DND-41 (cell line): ENCODE measurements around the gene GNAZ.

Experiments used
- ATAC-seq: fragments of 200-7000 bp; cut with Tn5 transposase; 3 replicates; pipeline ENCODE4 v1.9.1; 2021; ENCODE audit warnings: low read depth; ENCODE audit not compliant: insufficient read depth
- DNase-seq: peaks from one replicate; pipeline ENCODE4 v3.0.0-alpha.2; 2020
- H2AFZ ChIP-seq: 2 replicates; pipeline ENCODE4 v1.6.0; 2012; ENCODE audit warnings: low read depth, low read length
- H3K27ac ChIP-seq: 2 replicates; pipeline ENCODE4 v1.5.1; 2012; ENCODE audit warnings: low read length, inconsistent platforms
- H3K27me3 ChIP-seq: fragments of 200-600 bp; sonication (generic); 2 replicates; pipeline ENCODE4 v1.6.0; 2012; ENCODE audit warnings: low read length, mild to moderate bottlenecking, inconsistent platforms; ENCODE audit not compliant: insufficient read depth, poor library complexity
- H3K36me3 ChIP-seq: 2 replicates; pipeline ENCODE4 v1.5.1; 2012; ENCODE audit warnings: low read length, inconsistent platforms; ENCODE audit not compliant: insufficient read depth
- H3K4me1 ChIP-seq: 2 replicates; pipeline ENCODE4 v1.5.1; 2012; ENCODE audit warnings: mild to moderate bottlenecking, low read length; ENCODE audit not compliant: insufficient read depth
- H3K4me2 ChIP-seq: 2 replicates; pipeline ENCODE4 v1.6.0; 2012; ENCODE audit warnings: mild to moderate bottlenecking, moderate library complexity, low read length, inconsistent platforms; ENCODE audit not compliant: insufficient read depth
- H3K4me3 ChIP-seq, 2 experiments: fragments of 200-600 bp in 1 of 2; shearing (Covaris generic) in 1 of 2; 2 replicates each; pipeline ENCODE4 v1.5.1; 2012 to 2016; ENCODE audit warnings: inconsistent platforms in 2 of 2, low read length in 2 of 2, mild to moderate bottlenecking in 2 of 2, low read depth in 1 of 2, moderate library complexity in 1 of 2
- H3K79me2 ChIP-seq: 2 replicates; pipeline ENCODE4 v1.6.0; 2012; ENCODE audit warnings: low read length, inconsistent platforms; ENCODE audit not compliant: insufficient read depth
- H3K9ac ChIP-seq: 2 replicates; pipeline ENCODE4 v1.6.0; 2012; ENCODE audit warnings: low read depth, mild to moderate bottlenecking, inconsistent platforms, low read length, moderate library complexity
- H3K9me3 ChIP-seq: 2 replicates; pipeline ENCODE4 v1.5.1; 2012; ENCODE audit warnings: low read length, moderate library complexity, mild to moderate bottlenecking, inconsistent platforms; ENCODE audit not compliant: insufficient read depth, severe bottlenecking
- H4K20me1 ChIP-seq: 2 replicates; pipeline ENCODE4 v1.6.0; 2012; ENCODE audit warnings: low read length; ENCODE audit not compliant: insufficient read depth
- CTCF ChIP-seq: IDR thresholded peaks from 2 replicates; pipeline ENCODE4 v1.5.1; 2012; ENCODE audit warnings: borderline replicate concordance, low read length, moderate library complexity, mild to moderate bottlenecking; ENCODE audit not compliant: poor library complexity, severe bottlenecking; ENCODE audit errors: extremely low read depth
- EZH2 ChIP-seq: IDR thresholded peaks from 3 replicates; pipeline ENCODE4 v1.6.1; 2012; ENCODE audit warnings: borderline replicate concordance, low read depth, mild to moderate bottlenecking, moderate library complexity, low read length, inconsistent platforms; ENCODE audit not compliant: severe bottlenecking

GNAZ gene

DNA sequence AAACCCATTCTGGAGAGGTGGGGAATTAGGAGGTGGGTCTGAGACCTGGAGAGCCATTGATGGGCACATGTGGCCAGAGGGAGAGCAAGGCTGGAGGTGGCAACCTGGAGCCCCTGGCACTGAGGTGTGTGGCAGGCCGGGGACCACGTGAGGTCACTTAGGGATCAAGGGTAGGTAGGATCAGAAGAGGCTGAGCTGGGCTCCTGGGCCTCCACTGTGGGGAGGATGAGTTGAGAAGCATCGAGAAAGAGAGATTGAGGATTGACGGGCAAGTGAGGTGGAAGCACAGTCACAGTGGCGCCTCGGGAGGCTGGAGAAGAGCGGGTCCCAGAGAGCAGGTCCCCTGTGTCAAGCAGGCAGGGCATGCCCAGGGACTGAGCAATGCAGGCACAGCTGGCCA, 4.1 kb downstream of the GNAZ start:
- TF ChIP-seq EZH2: no peak
- TF ChIP-seq CTCF: no peak
- no peaks in the 10 kb centered on the region for H3K27me3 ChIP-seq
- ATAC-seq: no peak

DNA sequence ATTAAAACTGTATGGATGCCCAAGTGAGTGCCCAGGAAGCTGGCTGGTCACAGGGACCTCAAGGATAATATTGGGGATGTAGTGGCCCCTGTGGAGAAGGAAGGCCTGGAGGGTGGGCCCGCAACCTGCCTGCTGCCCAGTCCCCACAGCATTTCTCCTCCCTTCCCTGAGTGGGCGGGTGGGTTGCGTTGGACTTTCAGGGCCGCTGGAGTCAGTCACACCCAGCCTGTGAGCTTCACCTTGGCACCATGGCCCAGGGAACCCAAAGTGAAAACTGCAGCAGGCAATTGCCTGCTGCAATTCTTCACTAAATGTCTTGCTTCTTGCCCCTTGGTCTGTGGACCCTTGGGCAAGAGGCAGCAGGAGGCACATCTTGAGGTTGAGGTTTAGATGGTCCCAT, 4.7 kb downstream of the GNAZ start:
- no peaks in the 10 kb centered on the region for H3K36me3 ChIP-seq
- no peaks in the 10 kb centered on the region for H3K79me2 ChIP-seq
- no peak overlapping the region for H2AFZ ChIP-seq
- H3K9ac ChIP-seq: no peak overlapping the region
- no peak overlapping the region for H3K4me2 ChIP-seq
- H3K4me3 ChIP-seq: no peak overlapping the region
- H3K4me1 ChIP-seq: peaks cover 14% of the 10 kb centered on the region
- TF ChIP-seq EZH2 (no peak), CTCF (no peak)
- no peak overlapping the region for H3K27ac ChIP-seq
- peaks cover 7% of the 10 kb centered on the region; the same call in 1 of the 2 replicates for H4K20me1 ChIP-seq
- no peaks in the 10 kb centered on the region for H3K9me3 ChIP-seq
- ATAC-seq (no peak), DNase-seq (no peak)
- no peaks in the 10 kb centered on the region for H3K27me3 ChIP-seq

More for the DNA sequence above, 4.1 kb downstream of the GNAZ start:
- Histone ChIP-seq H3K79me2 (no peaks in the 10 kb centered on the region), H3K9ac (no peak overlapping the region), H3K4me3 (no peak overlapping the region), H2AFZ (no peak overlapping the region), H3K27ac (no peak overlapping the region), H3K9me3 (no peaks in the 10 kb centered on the region), H3K36me3 (no peaks in the 10 kb centered on the region), H4K20me1 (peaks cover 7% of the 10 kb centered on the region; the same call in 1 of the 2 replicates), H3K4me1 (peaks cover 19% of the 10 kb centered on the region), H3K4me2 (no peak overlapping the region)
- DNase-seq: no peak

- Histone ChIP-seq H3K9ac (no peak overlapping the region), H3K9me3 (no peaks in the 10 kb centered on the region), H2AFZ (no peak overlapping the region), H3K36me3 (no peaks in the 10 kb centered on the region), H3K27me3 (no peaks in the 10 kb centered on the region), H3K4me3 (no peak overlapping the region), H3K27ac (no peak overlapping the region), H3K4me1 (peaks cover 11% of the 10 kb centered on the region), H3K79me2 (no peaks in the 10 kb centered on the region), H3K4me2 (no peak overlapping the region), H4K20me1 (peaks cover 7% of the 10 kb centered on the region; the same call in 1 of the 2 replicates)
- DNase-seq (no peak), ATAC-seq (no peak)
- TF ChIP-seq CTCF (no peak), EZH2 (no peak)
Observed at GRCh38 chr22:23075525-23076216, 5.4 kb downstream of the GNAZ start.
